A549 (cell line): ENCODE data around the gene KRTAP19-1.

Experiments
- EP300 ChIP-seq, 2 experiments: fragments of >200 bp; sonication (Bioruptor Twin); formaldehyde crosslinking; IDR thresholded peaks; 2 replicates in 1 of 2; 3 replicates in 1 of 2; pipeline ENCODE4 v1.6.1; 2016 to 2017
- ESRRA ChIP-seq: fragments of 150-350 bp; IDR thresholded peaks from 2 replicates; pipeline ENCODE4 v1.6.1; 2014; ENCODE audit warnings: mild to moderate bottlenecking, low read length, borderline replicate concordance
- FOSL2 ChIP-seq, 2 experiments: fragments of 450-650 bp in 1 of 2; fragments of >200 bp in 1 of 2; sonication (Bioruptor Twin) in 1 of 2; formaldehyde crosslinking; IDR thresholded peaks; 2 replicates each; pipeline versions ENCODE4 v1.5.0 to v1.6.1; 2016 to 2020; ENCODE audit warnings: mild to moderate bottlenecking in 1 of 2, moderate library complexity in 1 of 2
- FOXS1 ChIP-seq: fragments of 250-450 bp; sonication (Bioruptor Pico); IDR thresholded peaks from 2 replicates; pipeline ENCODE4 v1.5.0; 2020; ENCODE audit warnings: mild to moderate bottlenecking, moderate library complexity
- KDM1A ChIP-seq: fragments of 200-600 bp; sonication (generic); IDR thresholded peaks from 2 replicates; pipeline ENCODE4 v1.6.1; 2016; ENCODE audit warnings: low read depth, mild to moderate bottlenecking
- NR3C1 ChIP-seq: fragments of >200 bp; sonication (Bioruptor Twin); formaldehyde crosslinking; IDR thresholded peaks from 3 replicates; pipeline ENCODE4 v1.6.1; 2017
- POLR2A ChIP-seq: IDR thresholded peaks from 2 replicates; pipeline ENCODE4 v1.6.1; 2012; ENCODE audit warnings: mild to moderate bottlenecking, low read length
- POLR2AphosphoS2 ChIP-seq: conservative IDR thresholded peaks from 2 replicates; pipeline ENCODE4 v1.6.1; 2012; ENCODE audit warnings: low read length, improper control_type of control experiment, inconsistent platforms
- TF ChIP-seq, protein P1 (sequence below): fragments of >200 bp; sonication (Bioruptor Twin); formaldehyde crosslinking; IDR thresholded peaks from 3 replicates; pipeline ENCODE4 v1.5.1; 2016

DNA sequence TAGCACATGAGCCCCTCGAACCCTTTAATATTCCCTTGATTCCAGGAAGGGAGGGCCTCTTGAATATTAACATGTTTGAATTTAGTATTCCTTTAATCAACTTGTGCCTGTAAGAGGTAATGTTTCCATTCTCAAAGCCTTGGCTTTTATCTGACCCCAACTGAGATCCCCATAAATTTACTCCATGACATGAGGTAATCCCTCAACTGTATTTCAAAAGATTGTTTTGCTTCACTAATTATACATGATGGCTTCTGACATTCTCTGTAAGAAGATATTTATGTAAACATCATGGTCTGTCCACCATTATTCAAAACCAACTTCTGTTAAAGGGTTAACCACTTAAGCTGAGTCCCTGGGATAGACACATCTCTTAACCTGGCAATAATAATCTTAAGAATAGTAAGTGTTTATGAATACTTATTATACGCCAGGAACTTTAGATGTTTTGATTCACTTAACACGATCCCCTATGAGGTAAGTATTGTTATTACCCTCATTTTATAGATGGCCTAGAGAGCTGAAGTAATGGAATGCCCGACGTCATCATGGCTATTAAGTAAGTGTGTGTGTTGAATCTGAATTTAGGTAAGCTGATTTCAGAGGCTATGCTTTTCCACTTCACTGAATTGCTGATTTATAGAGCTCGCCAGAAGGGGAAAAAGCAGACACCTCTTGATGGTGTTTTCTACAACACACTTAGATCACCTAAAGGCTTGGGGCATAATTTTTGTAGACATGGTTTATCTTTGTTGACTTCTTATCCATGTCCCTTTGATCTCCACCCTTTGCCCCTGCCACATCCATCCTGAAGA, 11.1 kb downstream of the KRTAP19-1 start:
- TF ChIP-seq POLR2A = no peak
- TF ChIP-seq, protein P1, sequence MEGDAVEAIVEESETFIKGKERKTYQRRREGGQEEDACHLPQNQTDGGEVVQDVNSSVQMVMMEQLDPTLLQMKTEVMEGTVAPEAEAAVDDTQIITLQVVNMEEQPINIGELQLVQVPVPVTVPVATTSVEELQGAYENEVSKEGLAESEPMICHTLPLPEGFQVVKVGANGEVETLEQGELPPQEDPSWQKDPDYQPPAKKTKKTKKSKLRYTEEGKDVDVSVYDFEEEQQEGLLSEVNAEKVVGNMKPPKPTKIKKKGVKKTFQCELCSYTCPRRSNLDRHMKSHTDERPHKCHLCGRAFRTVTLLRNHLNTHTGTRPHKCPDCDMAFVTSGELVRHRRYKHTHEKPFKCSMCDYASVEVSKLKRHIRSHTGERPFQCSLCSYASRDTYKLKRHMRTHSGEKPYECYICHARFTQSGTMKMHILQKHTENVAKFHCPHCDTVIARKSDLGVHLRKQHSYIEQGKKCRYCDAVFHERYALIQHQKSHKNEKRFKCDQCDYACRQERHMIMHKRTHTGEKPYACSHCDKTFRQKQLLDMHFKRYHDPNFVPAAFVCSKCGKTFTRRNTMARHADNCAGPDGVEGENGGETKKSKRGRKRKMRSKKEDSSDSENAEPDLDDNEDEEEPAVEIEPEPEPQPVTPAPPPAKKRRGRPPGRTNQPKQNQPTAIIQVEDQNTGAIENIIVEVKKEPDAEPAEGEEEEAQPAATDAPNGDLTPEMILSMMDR = no peak
- TF ChIP-seq EP300 (IDR thresholded peaks at IDR 0.05) = no peak
- no peak for TF ChIP-seq NR3C1
- TF ChIP-seq ESRRA = no peak
- no peak for TF ChIP-seq POLR2AphosphoS2
- no peak for TF ChIP-seq FOXS1 (CRISPR knock-in tag)
- no peak for TF ChIP-seq FOSL2 (IDR thresholded peaks at IDR 0.05)
- no peak for TF ChIP-seq FOSL2 (CRISPR knock-in tag; IDR thresholded peaks at IDR 0.05)
- no peak for TF ChIP-seq KDM1A
